Liver (tissue), 9 donors: ENCODE data around the gene SBK1. TPM values are rescaled to one million over a fixed set of nuclear protein-coding genes. Genes with fewer than 3 reads are reported as not detected.

Experiments used
- DNase-seq: peaks from one replicate; pipeline ENCODE4 v3.0.0-alpha.2; 2017; ENCODE audit warnings: low spot score
- H3K27ac ChIP-seq, 2 donors: one replicate each; pipeline ENCODE4 v1.7.0; 2013; ENCODE audit warnings: inconsistent platforms in 2 of 2, low read length in 2 of 2, control low read depth in 1 of 2, low read depth in 1 of 2, mild to moderate bottlenecking in 1 of 2
- H3K27me3 ChIP-seq, 4 donors: one replicate each; pipeline versions ENCODE4 v1.6.1 to v1.7.0; 2013; ENCODE audit warnings: low read length in 3 of 4, inconsistent platforms in 1 of 4, mild to moderate bottlenecking in 1 of 4, moderate library complexity in 1 of 4; ENCODE audit not compliant: control insufficient read depth in 4 of 4, insufficient read depth in 4 of 4
- H3K36me3 ChIP-seq, 4 donors: one replicate each; pipeline versions ENCODE4 v1.6.1 to v1.7.0; 2013; ENCODE audit warnings: low read length in 3 of 4, mild to moderate bottlenecking in 3 of 4, low read depth in 1 of 4, moderate library complexity in 1 of 4; ENCODE audit not compliant: control insufficient read depth in 4 of 4, insufficient read depth in 3 of 4
- H3K4me1 ChIP-seq, 4 donors: one replicate each; pipeline versions ENCODE4 v1.6.1 to v1.7.0; 2013; ENCODE audit warnings: low read length in 3 of 4, mild to moderate bottlenecking in 3 of 4, moderate library complexity in 1 of 4; ENCODE audit not compliant: control insufficient read depth in 4 of 4, insufficient read depth in 4 of 4
- H3K4me3 ChIP-seq, 3 donors: one replicate each; pipeline versions ENCODE4 v1.6.1 to v1.7.0; 2013; ENCODE audit warnings: low read length in 3 of 3, control low read depth in 1 of 3, low read depth in 1 of 3, mild to moderate bottlenecking in 1 of 3
- H3K9ac ChIP-seq, 2 donors: one replicate each; pipeline ENCODE4 v1.7.0; 2013; ENCODE audit warnings: low read length in 2 of 2, mild to moderate bottlenecking in 2 of 2, moderate library complexity in 2 of 2, control low read depth in 1 of 2, low read depth in 1 of 2
- H3K9me3 ChIP-seq, 4 donors: one replicate each; pipeline versions ENCODE4 v1.6.1 to v1.7.0; 2013; ENCODE audit warnings: low read length in 3 of 4; ENCODE audit not compliant: control insufficient read depth in 4 of 4
- EGR1 ChIP-seq, 2 donors: IDR thresholded peaks; 2 replicates each; pipeline ENCODE4 v1.6.1; 2016 to 2018; ENCODE audit warnings: antibody characterized with exemption in 2 of 2, low read depth in 2 of 2
- FOXA1 ChIP-seq: IDR thresholded peaks from 2 replicates; pipeline ENCODE4 v1.6.1; 2016; ENCODE audit warnings: antibody characterized with exemption
- GABPA ChIP-seq, 2 donors: IDR thresholded peaks in 1 of 2; conservative IDR thresholded peaks in 1 of 2; 2 replicates each; pipeline ENCODE4 v1.6.1; 2016; ENCODE audit warnings: antibody characterized with exemption in 2 of 2, mild to moderate bottlenecking in 1 of 2, moderate library complexity in 1 of 2
- HNF4A ChIP-seq, 2 donors: conservative IDR thresholded peaks; 2 replicates each; pipeline ENCODE4 v1.6.1; 2016; ENCODE audit warnings: antibody characterized with exemption in 2 of 2, mild to moderate bottlenecking in 2 of 2
- JUND ChIP-seq, 2 donors: IDR thresholded peaks; 2 replicates each; pipeline ENCODE4 v1.6.1; 2016; ENCODE audit warnings: antibody characterized with exemption in 2 of 2
- MAX ChIP-seq: IDR thresholded peaks from 2 replicates; pipeline ENCODE4 v1.6.1; 2016; ENCODE audit warnings: antibody characterized with exemption
- NR2F2 ChIP-seq: IDR thresholded peaks from 2 replicates; pipeline ENCODE4 v1.6.1; 2016; ENCODE audit warnings: antibody characterized with exemption
- RAD21 ChIP-seq, 2 donors: IDR thresholded peaks; 2 replicates each; pipeline ENCODE4 v1.6.1; 2016; ENCODE audit warnings: antibody characterized with exemption in 2 of 2, mild to moderate bottlenecking in 2 of 2
- REST ChIP-seq: IDR thresholded peaks from 2 replicates; pipeline ENCODE4 v1.6.1; 2016; ENCODE audit warnings: antibody characterized with exemption, mild to moderate bottlenecking
- RXRA ChIP-seq, 2 donors: IDR thresholded peaks; 2 replicates each; pipeline ENCODE4 v1.6.1; 2017 to 2018; ENCODE audit warnings: antibody characterized with exemption in 2 of 2, mild to moderate bottlenecking in 1 of 2
- SP1 ChIP-seq: IDR thresholded peaks from 2 replicates; pipeline ENCODE4 v1.6.1; 2018; ENCODE audit warnings: antibody characterized with exemption, mild to moderate bottlenecking
- TAF1 ChIP-seq: conservative IDR thresholded peaks from 2 replicates; pipeline ENCODE4 v1.6.1; 2016; ENCODE audit warnings: antibody characterized with exemption, mild to moderate bottlenecking
- YY1 ChIP-seq: IDR thresholded peaks from 2 replicates; pipeline ENCODE4 v1.6.1; 2016; ENCODE audit warnings: antibody characterized with exemption, mild to moderate bottlenecking
- ZBTB33 ChIP-seq: IDR thresholded peaks from 2 replicates; pipeline ENCODE4 v1.6.1; 2016; ENCODE audit warnings: antibody characterized with exemption
- WGBS: extraction: QIAGEN DNeasy Blood & Tissue Kit; methylation state at CpG from one replicate; pipeline ENCODE4 v1.1.7; 2013; 5-methylcytosine and 5-hydroxymethylcytosine counted together
- polyA plus RNA-seq, 2 donors: library from polyadenylated mRNA; stranded (reverse) in 1 of 2; unstranded in 1 of 2; fragments of 200-250 nt in 1 of 2; fragments of >200 nt in 1 of 2; fragmentation: Nextera tagmentation in 1 of 2; extraction: Ambion mirVana in 1 of 2; gene quantifications; one replicate each; pipeline versions ENCODE4 v1.2.1 to v1.2.3, GENCODE V29; 2013 to 2015
- total RNA-seq, 2 donors: library from RNA; depleted of rRNA; stranded (reverse); fragments of >200 nt; gene quantifications; one replicate each; pipeline ENCODE4 v1.2.3, GENCODE V29; 2014
- TF ChIP-seq, protein P1 (sequence below): fragments of 150-350 bp; IDR thresholded peaks from 2 replicates; pipeline ENCODE4 v1.5.1; 2017; ENCODE audit warnings: improper control_type of control experiment, low read depth, low read length; ENCODE audit not compliant: missing input control
- TF ChIP-seq, protein P2 (sequence below): IDR thresholded peaks from 2 replicates; pipeline ENCODE4 v1.6.1; 2016; ENCODE audit warnings: antibody characterized with exemption
- donor health status: healthy.
- donor health status: healthy.
- donor health status: healthy.
- donor health status: healthy.
- donor health status: healthy.

Gene SBK1
- total and polyA plus RNA-seq, 4 donors = 0.05 to 0.08 (median 0.07) TPM; not detected in 1

DNA sequence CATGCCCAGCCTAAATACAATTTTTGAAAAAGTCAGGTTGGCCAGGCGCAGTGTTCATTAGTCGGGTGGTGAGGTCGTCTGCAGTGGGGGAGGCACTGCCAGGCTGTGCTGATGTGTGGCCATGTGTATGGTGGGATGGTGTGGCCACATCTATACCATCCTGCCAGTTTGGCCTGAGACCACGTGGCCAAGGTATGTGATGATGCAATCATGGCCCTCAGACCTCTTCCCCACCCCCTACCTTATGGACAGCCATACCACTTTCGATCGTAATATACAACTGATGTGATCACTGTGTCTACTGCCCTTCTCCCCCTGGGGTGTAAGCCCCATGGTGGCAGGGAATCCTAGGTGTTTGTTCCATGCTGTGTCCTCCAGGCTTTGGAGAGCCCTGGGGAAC, 23.7 kb downstream of the SBK1 start:
- Histone ChIP-seq H3K36me3 (no peaks in the 10 kb centered on the region), H3K27me3 (no peaks in the 10 kb centered on the region), H3K4me3 (no peak overlapping the region), H3K27ac (no peak overlapping the region), H3K9me3 (no peaks in the 10 kb centered on the region), H3K9ac (no peak overlapping the region), H3K4me1 (peaks cover 0 to 2% (median 0%) of the 10 kb centered on the region in 4 donors)
- no peak for DNase-seq
- TF ChIP-seq RAD21 (IDR thresholded peaks at IDR 0.05) (no peak), YY1 (no peak), JUND (IDR thresholded peaks at IDR 0.05) (no peak), GABPA (IDR thresholded peaks at IDR 0.05 in 1 of 2, conservative IDR thresholded peaks at IDR 0.05 in 1 of 2) (no peak), SP1 (no peak), EGR1 (IDR thresholded peaks at IDR 0.05; ENCODE audit: low read depth in 2 of 2) (no peak), TAF1 (no peak), HNF4A (conservative IDR thresholded peaks at IDR 0.05) (no peak), RXRA (IDR thresholded peaks at IDR 0.05) (no peak), NR2F2 (no peak), FOXA1 (no peak), ZBTB33 (no peak), MAX (no peak), REST (no peak)
- TF ChIP-seq, protein P1, sequence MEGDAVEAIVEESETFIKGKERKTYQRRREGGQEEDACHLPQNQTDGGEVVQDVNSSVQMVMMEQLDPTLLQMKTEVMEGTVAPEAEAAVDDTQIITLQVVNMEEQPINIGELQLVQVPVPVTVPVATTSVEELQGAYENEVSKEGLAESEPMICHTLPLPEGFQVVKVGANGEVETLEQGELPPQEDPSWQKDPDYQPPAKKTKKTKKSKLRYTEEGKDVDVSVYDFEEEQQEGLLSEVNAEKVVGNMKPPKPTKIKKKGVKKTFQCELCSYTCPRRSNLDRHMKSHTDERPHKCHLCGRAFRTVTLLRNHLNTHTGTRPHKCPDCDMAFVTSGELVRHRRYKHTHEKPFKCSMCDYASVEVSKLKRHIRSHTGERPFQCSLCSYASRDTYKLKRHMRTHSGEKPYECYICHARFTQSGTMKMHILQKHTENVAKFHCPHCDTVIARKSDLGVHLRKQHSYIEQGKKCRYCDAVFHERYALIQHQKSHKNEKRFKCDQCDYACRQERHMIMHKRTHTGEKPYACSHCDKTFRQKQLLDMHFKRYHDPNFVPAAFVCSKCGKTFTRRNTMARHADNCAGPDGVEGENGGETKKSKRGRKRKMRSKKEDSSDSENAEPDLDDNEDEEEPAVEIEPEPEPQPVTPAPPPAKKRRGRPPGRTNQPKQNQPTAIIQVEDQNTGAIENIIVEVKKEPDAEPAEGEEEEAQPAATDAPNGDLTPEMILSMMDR = no peak
- TF ChIP-seq, protein P2, sequence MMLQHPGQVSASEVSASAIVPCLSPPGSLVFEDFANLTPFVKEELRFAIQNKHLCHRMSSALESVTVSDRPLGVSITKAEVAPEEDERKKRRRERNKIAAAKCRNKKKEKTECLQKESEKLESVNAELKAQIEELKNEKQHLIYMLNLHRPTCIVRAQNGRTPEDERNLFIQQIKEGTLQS = no peak
- WGBS = 83% methylated on average over 6 of the region's 6 CpGs
